CD8-positive, alpha-beta memory T cell (primary cell): Measurements from ENCODE around the gene VAPB. TPM values are rescaled to one million over a fixed set of nuclear protein-coding genes. Genes with fewer than 3 reads are reported as not detected.

ENCODE experiments used
- CTCF ChIA-PET: fragments of 350-600 bp; sonication (Branson Sonifier 250); formaldehyde crosslinking; loops from one replicate; lab custom pipeline; 2021; ENCODE audit warnings: antibody characterized with exemption; lab: Charles Lee
- POLR2A ChIA-PET: fragments of 350-600 bp; sonication (Branson Sonifier 250); formaldehyde crosslinking; loops from one replicate; lab custom pipeline; 2021; ENCODE audit warnings: antibody characterized with exemption; lab: Charles Lee
- DNase-seq, 5 donors: peaks; one replicate each; pipeline versions ENCODE4 v3.0.0 to v3.0.0-alpha.2; 2020 to 2022; ENCODE audit warnings: mixed read lengths in 1 of 5
- H3K27ac ChIP-seq: one replicate; pipeline ENCODE4 v1.7.0; 2013; ENCODE audit warnings: low read depth, mild to moderate bottlenecking, low read length, moderate library complexity
- H3K27me3 ChIP-seq: 2 replicates; pipeline ENCODE4 v1.7.0; 2013; ENCODE audit warnings: low read length, mild to moderate bottlenecking; ENCODE audit not compliant: insufficient read depth, poor library complexity, severe bottlenecking
- H3K36me3 ChIP-seq: 2 replicates; pipeline ENCODE4 v1.7.0; 2013; ENCODE audit warnings: mild to moderate bottlenecking, low read length, moderate library complexity; ENCODE audit not compliant: insufficient read depth
- H3K4me1 ChIP-seq: 2 replicates; pipeline ENCODE4 v1.7.0; 2013; ENCODE audit warnings: mild to moderate bottlenecking, low read length, moderate library complexity; ENCODE audit not compliant: insufficient read depth
- H3K4me3 ChIP-seq: 2 replicates; pipeline ENCODE4 v1.7.0; 2013; ENCODE audit warnings: mild to moderate bottlenecking, low read length
- H3K9me3 ChIP-seq: 2 replicates; pipeline ENCODE4 v1.7.0; 2013; ENCODE audit warnings: mild to moderate bottlenecking, low read length
- H3K27ac Mint-ChIP-seq, 8 donors: one replicate each; pipeline ENCODE4 v1.8.0; 2020 to 2021; ENCODE audit warnings: mixed read lengths in 8 of 8, mild to moderate bottlenecking in 6 of 8, inconsistent platforms in 3 of 8, moderate library complexity in 3 of 8
- H3K27me3 Mint-ChIP-seq, 2 donors: one replicate each; pipeline ENCODE4 v1.8.0; 2020 to 2021; ENCODE audit warnings: mixed read lengths in 2 of 2, mild to moderate bottlenecking in 1 of 2, moderate library complexity in 1 of 2
- H3K36me3 Mint-ChIP-seq, 3 donors: one replicate each; pipeline ENCODE4 v1.8.0; 2020 to 2021; ENCODE audit warnings: mixed read lengths in 3 of 3, inconsistent platforms in 1 of 3, mild to moderate bottlenecking in 1 of 3
- H3K4me1 Mint-ChIP-seq, 3 donors: one replicate each; pipeline ENCODE4 v1.8.0; 2020 to 2021; ENCODE audit warnings: mixed read lengths in 3 of 3, inconsistent platforms in 1 of 3, mild to moderate bottlenecking in 1 of 3
- H3K4me3 Mint-ChIP-seq, 7 donors: one replicate each; pipeline ENCODE4 v1.8.0; 2020 to 2021; ENCODE audit warnings: mixed read lengths in 7 of 7, mild to moderate bottlenecking in 6 of 7, moderate library complexity in 4 of 7, inconsistent platforms in 2 of 7
- H3K9me3 Mint-ChIP-seq, 5 donors: one replicate each; pipeline ENCODE4 v1.8.0; 2020 to 2022; ENCODE audit warnings: mixed read lengths in 5 of 5, mild to moderate bottlenecking in 3 of 5, moderate library complexity in 2 of 5, inconsistent platforms in 1 of 5
- polyA plus RNA-seq: library from polyadenylated mRNA; unstranded; fragments of 300-500 nt; fragmentation: Illumina TruSeq; gene quantifications from one replicate; pipeline ENCODE4 v1.2.3, GENCODE V29; 2021
- total RNA-seq, 2 experiments: library from RNA; stranded (reverse); gene quantifications; one replicate each; pipeline ENCODE4 v1.2.3, GENCODE V29; 2021

Gene VAPB
- total RNA-seq (10 to 100 TPM; 36.6 to 40.3 TPM), polyA plus RNA-seq (31.5 TPM)

GRCh38 chr20:58388882-58389323 is at the start of gene VAPB:
TSS of gene VAPB (plus strand) at chr20:58389229. CDS start at chr20:58389460, 231 bp downstream.
- H3K9me3 Mint-ChIP-seq = no peaks in the 10 kb centered on the region
- peak; percentile 95 to 97 (median 97) for DNase-seq
- H3K36me3 ChIP-seq = peaks cover 4% of the 10 kb centered on the region
- peaks cover 42 to 54% (median 52%) of the 10 kb centered on the region in 3 donors for H3K4me1 Mint-ChIP-seq
- peak within 1 kb of the TSS; percentile 96 for H3K27ac ChIP-seq
- no peaks in the 10 kb centered on the region for H3K9me3 ChIP-seq
- peaks cover 46% of the 10 kb centered on the region for H3K4me1 ChIP-seq
- POLR2A ChIA-PET = interaction anchor here (0.6 to 1.9 kb wide), 10 partner anchors 19 to 1997 kb away, joined by 3 to 15 read pairs (median 5); partner anchors contain the start of genes AURKA, RAB22A and STX16
- H3K4me3 ChIP-seq = peak within 1 kb of the TSS; percentile 86
- H3K4me3 Mint-ChIP-seq = peak within 1 kb of the TSS; percentile 89 to 98 (median 95)
- H3K36me3 Mint-ChIP-seq = peaks cover 0 to 31% (median 6%) of the 10 kb centered on the region in 3 donors
- peak within 1 kb of the TSS; percentile 97 to 100 (median 99) for H3K27ac Mint-ChIP-seq
- H3K27me3 Mint-ChIP-seq = peaks cover 4 to 12% of the 10 kb centered on the region in 2 donors
- no peaks in the 10 kb centered on the region for H3K27me3 ChIP-seq
- CTCF ChIA-PET = interaction anchor here (1.0 to 1.1 kb wide), 4 partner anchors 33 to 263 kb away, joined by 3 to 6 read pairs (median 4); partner anchors contain the start of gene STX16

GRCh38 chr20:58339741-58340140 is 49.3 kb upstream of the VAPB start:
- Mint-ChIP-seq H3K4me3 (no peak overlapping the region), H3K9me3 (no peaks in the 10 kb centered on the region), H3K27me3 (no peaks in the 10 kb centered on the region), H3K36me3 (peaks cover 3 to 44% (median 26%) of the 10 kb centered on the region in 3 donors), H3K27ac (peak overlapping the region in 3 of 8 donors; percentile 12 to 86 (median 64)), H3K4me1 (peaks cover 40 to 57% (median 48%) of the 10 kb centered on the region in 3 donors)
- Histone ChIP-seq H3K27me3 (no peaks in the 10 kb centered on the region), H3K36me3 (peaks cover 7% of the 10 kb centered on the region), H3K9me3 (no peaks in the 10 kb centered on the region), H3K4me1 (peaks cover 11% of the 10 kb centered on the region), H3K27ac (no peak overlapping the region), H3K4me3 (no peak overlapping the region)
- ChIA-PET CTCF (no interaction called here), POLR2A (no interaction called here)
- no peak for DNase-seq

- CTCF ChIA-PET = no interaction called here
- Histone ChIP-seq H3K36me3 (peaks cover 11% of the 10 kb centered on the region), H3K27me3 (no peaks in the 10 kb centered on the region), H3K4me3 (no peak overlapping the region), H3K9me3 (no peaks in the 10 kb centered on the region), H3K27ac (no peak overlapping the region), H3K4me1 (peaks cover 11% of the 10 kb centered on the region)
- POLR2A ChIA-PET = no interaction called here
- DNase-seq = no peak
- no peak overlapping the region for H3K4me3 Mint-ChIP-seq
- H3K9me3 Mint-ChIP-seq = no peaks in the 10 kb centered on the region
- H3K36me3 Mint-ChIP-seq = peaks cover 3 to 46% (median 27%) of the 10 kb centered on the region in 3 donors
- peak overlapping the region in 5 of 8 donors; percentile 0 to 61 (median 37) for H3K27ac Mint-ChIP-seq
- peaks cover 40 to 53% (median 44%) of the 10 kb centered on the region in 3 donors for H3K4me1 Mint-ChIP-seq
- H3K27me3 Mint-ChIP-seq = no peaks in the 10 kb centered on the region
These were observed 48.9 kb upstream of the VAPB start for GRCh38 chr20:58340151-58340550.

- peaks cover 6 to 48% (median 31%) of the 10 kb centered on the region in 3 donors for H3K36me3 Mint-ChIP-seq
- no peaks in the 10 kb centered on the region for H3K27me3 Mint-ChIP-seq
- peaks cover 11% of the 10 kb centered on the region for H3K4me1 ChIP-seq
- peaks cover 18% of the 10 kb centered on the region for H3K36me3 ChIP-seq
- no peaks in the 10 kb centered on the region for H3K9me3 ChIP-seq
- H3K27ac Mint-ChIP-seq = peak overlapping the region in 3 of 8 donors; percentile 42 to 57 (median 51)
- peaks cover 40 to 46% (median 41%) of the 10 kb centered on the region in 3 donors for H3K4me1 Mint-ChIP-seq
- no peak overlapping the region for H3K4me3 Mint-ChIP-seq
- H3K9me3 Mint-ChIP-seq = no peaks in the 10 kb centered on the region
- no peak overlapping the region for H3K27ac ChIP-seq
- DNase-seq = no peak
- ChIA-PET CTCF (no interaction called here), POLR2A (no interaction called here)
- H3K4me3 ChIP-seq = no peak overlapping the region
- H3K27me3 ChIP-seq = no peaks in the 10 kb centered on the region
These were observed 48.2 kb upstream of the VAPB start for GRCh38 chr20:58340853-58341252.

- Mint-ChIP-seq H3K27ac (no peak overlapping the region), H3K36me3 (peaks cover 14 to 57% (median 39%) of the 10 kb centered on the region in 3 donors), H3K9me3 (no peaks in the 10 kb centered on the region), H3K4me3 (no peak overlapping the region), H3K4me1 (peaks cover 37 to 40% (median 39%) of the 10 kb centered on the region in 3 donors), H3K27me3 (no peaks in the 10 kb centered on the region)
- H3K36me3 ChIP-seq = peaks cover 28% of the 10 kb centered on the region
- H3K27me3 ChIP-seq = no peaks in the 10 kb centered on the region
- no peak overlapping the region for H3K4me3 ChIP-seq
- no peak overlapping the region for H3K27ac ChIP-seq
- POLR2A ChIA-PET = interaction anchor here (1.1 kb wide), 1 partner anchor 8 kb away, joined by 3 read pairs; no protein-coding TSS in a partner anchor
- no peak for DNase-seq
- no peaks in the 10 kb centered on the region for H3K9me3 ChIP-seq
- CTCF ChIA-PET = interaction anchor here (1.1 kb wide), 1 partner anchor 11 kb away, joined by 3 read pairs; no protein-coding TSS in a partner anchor
- peaks cover 11% of the 10 kb centered on the region for H3K4me1 ChIP-seq
These were observed 46.7 kb upstream of the VAPB start for GRCh38 chr20:58342104-58342945.

- no peak overlapping the region for H3K27ac ChIP-seq
- no peaks in the 10 kb centered on the region for H3K27me3 ChIP-seq
- Mint-ChIP-seq H3K9me3 (no peaks in the 10 kb centered on the region), H3K4me1 (peaks cover 18 to 26% (median 20%) of the 10 kb centered on the region in 3 donors), H3K4me3 (no peak overlapping the region), H3K27ac (peak overlapping the region in 2 of 8 donors; percentile 21 to 31), H3K36me3 (peaks cover 14 to 70% (median 41%) of the 10 kb centered on the region in 3 donors), H3K27me3 (no peaks in the 10 kb centered on the region)
- no peak for DNase-seq
- ChIA-PET CTCF (no interaction called here), POLR2A (no interaction called here)
- no peaks in the 10 kb centered on the region for H3K9me3 ChIP-seq
- peaks cover 28% of the 10 kb centered on the region for H3K36me3 ChIP-seq
- H3K4me3 ChIP-seq = no peak overlapping the region
- H3K4me1 ChIP-seq = peaks cover 11% of the 10 kb centered on the region
These were observed 44.3 kb upstream of the VAPB start for GRCh38 chr20:58344741-58345140.

GRCh38 chr20:58349570-58349969 is 39.5 kb upstream of the VAPB start:
- Histone ChIP-seq H3K9me3 (no peaks in the 10 kb centered on the region), H3K4me3 (no peak overlapping the region), H3K27me3 (no peaks in the 10 kb centered on the region), H3K4me1 (no peaks in the 10 kb centered on the region), H3K36me3 (peaks cover 25% of the 10 kb centered on the region), H3K27ac (no peak overlapping the region)
- DNase-seq = no peak
- H3K27ac Mint-ChIP-seq = peak overlapping the region in 1 of 8 donors; percentile 25
- H3K36me3 Mint-ChIP-seq = peaks cover 11 to 77% (median 36%) of the 10 kb centered on the region in 3 donors
- peaks cover 0 to 8% (median 5%) of the 10 kb centered on the region in 3 donors for H3K4me1 Mint-ChIP-seq
- ChIA-PET POLR2A (no interaction called here), CTCF (no interaction called here)
- no peaks in the 10 kb centered on the region for H3K27me3 Mint-ChIP-seq
- H3K9me3 Mint-ChIP-seq = no peaks in the 10 kb centered on the region
- H3K4me3 Mint-ChIP-seq = no peak overlapping the region
